Ramos (cell line): ENCODE measurements around the gene PLXNA2.

Source experiments
- in situ Hi-C: fragments of 300-500 bp; cut with MboI; formaldehyde crosslinking; loops from one replicate; pipeline ENCODE4 v1.14.3; 2022; ENCODE audit warnings: low sequenced_read_pairs; ENCODE audit not compliant: unreplicated experiment

Gene PLXNA2

DNA sequence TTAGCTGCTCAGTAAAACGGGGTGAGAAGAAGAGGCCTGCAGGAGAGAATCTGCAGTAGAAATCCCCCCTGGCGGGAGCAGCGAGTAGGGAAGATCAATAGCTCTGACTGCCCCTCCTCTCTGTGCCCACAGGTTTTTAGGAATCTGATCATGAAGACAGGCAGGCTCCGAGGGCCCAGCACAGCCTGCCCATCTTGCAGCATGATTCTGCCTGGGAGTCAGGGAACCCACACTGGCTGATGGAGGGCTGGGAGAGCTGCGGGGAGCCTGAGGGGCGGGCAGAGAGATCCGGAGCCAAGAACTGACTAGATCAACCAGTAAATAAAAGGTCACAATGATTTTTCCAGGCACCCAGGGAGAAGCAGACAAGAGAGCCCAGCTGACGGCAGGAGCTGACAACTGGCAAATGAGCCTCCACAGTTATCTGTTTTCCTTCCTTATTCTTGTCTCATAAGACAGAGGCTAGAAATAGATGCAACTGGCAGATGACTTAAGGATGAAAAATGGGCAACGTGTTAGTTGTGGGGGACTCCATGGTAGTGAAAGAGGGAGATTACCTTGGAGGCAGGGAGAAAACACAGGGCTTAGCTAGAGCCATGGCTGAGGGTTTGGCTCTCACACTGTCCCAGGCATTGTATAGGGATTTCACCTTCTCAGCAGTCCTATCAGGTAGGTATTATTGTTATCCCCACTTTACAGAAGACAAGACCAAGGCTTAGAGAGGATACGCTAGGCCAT lies 116.2 kb downstream of the PLXNA2 start:
- in situ Hi-C loops, result no loop called here

DNA sequence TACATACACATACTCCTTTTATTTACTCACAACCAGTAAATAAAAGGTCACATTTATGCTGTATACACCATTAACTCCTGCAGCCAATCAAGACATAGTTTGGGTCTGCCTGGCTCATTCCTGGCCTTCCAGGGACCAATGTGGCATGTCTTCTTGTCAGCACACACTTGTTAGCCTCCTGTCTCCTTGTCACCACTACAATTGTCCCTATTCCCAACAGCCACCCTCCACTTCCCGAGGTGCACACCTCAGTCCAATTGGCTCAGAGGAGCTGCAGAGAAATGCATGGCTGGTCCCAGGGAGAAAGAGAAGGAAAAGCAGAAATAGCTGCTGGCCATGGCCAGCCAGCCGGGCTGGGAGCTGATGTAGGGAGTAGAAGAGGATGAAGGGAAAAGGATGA lies 116.9 kb downstream of the PLXNA2 start:
- in situ Hi-C loops, result no loop called here

DNA sequence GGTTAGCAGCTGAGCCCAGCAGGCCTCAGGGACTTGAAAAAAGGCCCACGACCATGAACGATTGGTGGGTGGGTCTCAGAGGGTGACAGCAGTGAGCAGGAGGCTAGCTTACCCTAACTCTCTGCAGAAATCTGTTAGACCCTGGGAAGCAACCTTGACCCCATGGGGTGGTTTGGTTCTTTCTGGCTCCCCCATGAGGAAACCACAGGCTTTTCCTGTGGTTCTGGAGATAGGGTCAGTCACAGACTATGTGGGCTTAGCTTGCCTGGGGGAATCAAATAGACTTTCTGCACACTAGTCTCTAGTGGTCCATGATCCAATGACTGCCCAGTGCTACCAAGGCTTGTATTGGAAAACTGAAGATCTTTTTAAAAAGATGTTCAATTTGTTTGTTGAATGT lies 118.1 kb downstream of the PLXNA2 start:
- in situ Hi-C loops, result no loop called here

DNA sequence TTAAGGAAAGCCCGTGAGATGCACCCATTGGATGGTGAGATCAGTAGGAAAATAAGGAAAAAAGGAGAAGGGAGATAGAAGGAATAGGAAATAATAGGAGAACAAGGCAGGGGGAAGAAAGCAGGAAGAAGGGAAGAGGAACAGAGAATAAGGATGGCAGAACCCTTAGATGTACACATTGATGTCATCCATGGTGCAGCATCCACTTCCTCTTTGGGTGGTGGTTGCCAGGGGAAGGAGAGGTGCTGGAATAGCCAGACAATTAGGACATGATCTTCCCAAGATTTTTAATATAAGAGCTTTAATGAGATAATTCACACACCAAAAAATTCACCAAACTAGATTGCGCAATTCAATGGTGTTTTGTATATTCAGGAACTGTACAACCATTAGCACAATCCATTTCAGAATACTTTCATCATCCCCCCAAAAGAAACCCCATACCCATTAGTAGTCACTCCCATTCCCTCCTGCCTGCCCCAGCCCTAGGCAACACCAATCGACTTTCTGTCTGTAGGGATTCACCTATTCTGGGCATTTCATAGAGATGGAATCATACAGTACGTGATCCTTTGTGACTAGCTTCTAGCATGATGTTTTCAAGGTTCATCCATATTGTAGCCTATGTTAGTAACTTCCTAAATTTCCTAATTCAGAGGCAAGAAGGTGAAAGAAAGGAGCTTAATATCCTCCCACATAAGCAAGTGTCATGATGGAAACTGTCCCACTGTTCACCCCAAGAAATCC lies 121.4 kb downstream of the PLXNA2 start:
- in situ Hi-C loops, result no loop called here

DNA sequence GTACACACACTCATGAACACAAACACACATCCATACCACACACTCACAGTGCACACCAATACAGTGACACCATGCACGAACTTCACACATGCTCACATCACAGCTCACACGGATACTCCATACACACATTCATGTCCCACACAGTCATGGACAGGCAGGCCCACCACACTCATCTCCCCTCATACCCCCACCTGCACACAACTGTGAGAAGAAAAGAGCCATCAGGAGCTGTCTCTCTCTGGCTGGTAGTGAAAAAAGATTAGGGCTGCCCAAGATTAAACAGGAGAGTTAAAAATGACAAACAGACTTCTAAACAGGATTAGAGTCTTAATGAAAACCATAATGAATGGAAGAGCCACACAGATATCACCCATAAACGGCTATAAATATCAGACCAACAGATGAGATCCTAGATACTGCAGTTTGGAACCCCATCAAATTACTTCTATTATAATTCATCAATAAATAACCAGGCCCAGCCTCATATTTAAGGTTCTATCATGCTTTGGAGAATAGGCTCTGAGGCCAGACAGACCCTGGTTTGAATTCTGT lies 122.3 kb downstream of the PLXNA2 start:
- in situ Hi-C loops, result no loop called here

DNA sequence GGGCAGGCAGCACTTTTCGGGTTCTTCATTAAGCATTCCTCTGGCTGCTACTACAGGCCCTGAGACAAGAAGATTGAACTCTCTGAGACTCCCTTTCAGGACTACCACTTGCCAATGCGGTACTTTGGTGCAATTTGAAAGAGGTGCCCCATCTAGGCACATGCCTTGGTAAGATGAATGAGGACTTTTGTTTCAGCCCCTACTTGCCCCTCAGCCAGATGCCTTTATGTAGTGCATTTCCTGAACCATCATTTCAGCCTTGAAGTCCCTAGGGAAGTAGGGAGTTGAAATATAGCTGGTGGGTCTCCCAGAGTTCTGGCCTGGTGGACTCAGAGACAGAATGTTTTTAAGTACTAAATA lies 123.8 kb downstream of the PLXNA2 start:
- in situ Hi-C loops, result no loop called here

DNA sequence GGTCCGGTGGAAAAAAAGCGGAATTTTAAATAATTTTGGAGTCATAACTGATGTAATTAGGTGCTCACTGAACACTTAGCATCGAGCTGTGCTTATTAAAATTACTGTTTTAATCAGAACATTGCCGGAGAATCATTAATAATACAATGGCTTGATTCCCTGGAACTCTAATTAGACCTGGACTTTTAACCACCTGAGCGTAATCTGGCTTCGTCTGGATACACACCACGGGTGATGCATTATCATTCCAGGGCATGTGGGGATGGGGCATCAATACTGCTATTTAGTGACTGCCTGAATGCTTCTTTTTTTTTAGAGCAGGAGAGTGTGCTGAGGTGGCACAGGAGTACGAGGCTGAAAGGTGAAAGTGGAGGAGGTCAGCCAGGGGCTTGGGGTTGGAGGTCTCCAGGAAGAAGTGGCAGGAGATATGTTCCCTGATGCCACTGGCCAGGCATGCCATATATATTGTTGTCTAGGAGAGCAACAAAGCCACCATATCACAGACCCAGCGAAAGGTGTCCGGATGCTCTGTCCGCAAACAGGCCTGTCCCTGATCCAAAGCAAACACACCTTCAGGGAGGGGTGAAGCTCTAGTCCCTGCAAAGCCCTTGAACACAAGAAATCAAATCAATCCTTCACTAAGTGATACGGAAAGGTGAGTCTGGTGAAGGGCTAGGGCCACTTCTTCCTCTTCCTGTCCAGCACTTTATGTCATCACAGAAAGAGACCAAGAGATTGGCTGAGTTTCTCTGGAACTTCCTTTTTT lies 125.2 kb downstream of the PLXNA2 start:
- in situ Hi-C loops, result no loop called here

DNA sequence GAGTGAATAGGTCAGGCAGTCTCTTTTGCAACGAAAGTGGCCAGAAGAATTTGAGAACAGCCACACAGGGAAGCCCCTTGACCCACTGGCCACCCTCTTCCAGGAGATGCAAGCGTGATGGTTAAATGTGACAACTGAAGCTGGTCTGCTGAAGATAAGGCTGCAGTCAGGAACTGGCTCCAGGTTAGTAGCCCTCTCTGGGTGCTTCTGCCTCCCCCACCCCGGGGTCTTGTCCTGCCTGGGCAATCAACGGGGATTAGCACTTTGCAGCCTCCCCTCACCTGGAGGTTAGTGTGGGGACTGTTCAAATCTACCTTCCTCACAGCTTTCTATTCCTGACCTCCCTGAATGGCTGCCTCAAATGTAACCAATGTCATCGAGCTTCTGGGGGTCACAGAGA lies 125.9 kb downstream of the PLXNA2 start:
- in situ Hi-C loops, result no loop called here

DNA sequence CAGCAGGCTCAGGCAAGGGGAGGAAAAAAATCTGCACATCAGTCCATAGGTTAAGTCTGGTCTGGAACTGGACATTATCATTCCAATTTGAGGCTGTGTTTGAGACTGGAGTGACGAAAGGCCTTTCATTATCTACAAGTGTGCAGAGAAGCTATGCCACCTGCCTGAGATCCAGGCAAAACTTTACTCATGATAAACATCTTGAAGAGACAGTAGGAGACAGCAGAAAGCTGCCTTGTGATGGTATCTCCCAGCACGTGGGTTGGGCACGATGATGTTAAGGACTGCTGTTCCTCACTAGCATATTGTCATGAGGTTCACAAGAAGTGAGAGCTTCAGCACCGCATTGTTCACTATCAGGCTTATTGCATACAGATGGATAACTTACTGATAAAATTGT lies 126.4 kb downstream of the PLXNA2 start:
- in situ Hi-C loops, result no loop called here

DNA sequence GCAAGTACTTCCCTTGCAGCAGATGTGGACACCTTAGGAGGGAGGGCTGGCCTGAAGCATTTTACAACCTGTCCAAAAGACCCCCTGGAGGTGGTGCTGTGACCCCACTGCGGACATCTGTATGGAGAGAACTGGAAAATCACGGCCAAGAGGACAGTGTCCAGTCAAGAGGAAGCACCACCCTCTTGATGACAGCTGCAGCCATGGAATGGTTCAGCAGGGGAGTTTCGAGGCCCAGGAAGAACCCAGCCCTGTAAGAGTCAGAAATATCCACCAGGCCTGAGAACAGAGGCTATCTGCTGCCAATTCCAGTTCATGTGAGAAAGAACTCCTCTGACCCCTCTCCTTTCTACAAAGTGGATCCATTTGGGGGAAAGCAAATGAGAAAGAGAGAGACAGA lies 126.8 kb downstream of the PLXNA2 start:
- in situ Hi-C loops, result no loop called here

DNA sequence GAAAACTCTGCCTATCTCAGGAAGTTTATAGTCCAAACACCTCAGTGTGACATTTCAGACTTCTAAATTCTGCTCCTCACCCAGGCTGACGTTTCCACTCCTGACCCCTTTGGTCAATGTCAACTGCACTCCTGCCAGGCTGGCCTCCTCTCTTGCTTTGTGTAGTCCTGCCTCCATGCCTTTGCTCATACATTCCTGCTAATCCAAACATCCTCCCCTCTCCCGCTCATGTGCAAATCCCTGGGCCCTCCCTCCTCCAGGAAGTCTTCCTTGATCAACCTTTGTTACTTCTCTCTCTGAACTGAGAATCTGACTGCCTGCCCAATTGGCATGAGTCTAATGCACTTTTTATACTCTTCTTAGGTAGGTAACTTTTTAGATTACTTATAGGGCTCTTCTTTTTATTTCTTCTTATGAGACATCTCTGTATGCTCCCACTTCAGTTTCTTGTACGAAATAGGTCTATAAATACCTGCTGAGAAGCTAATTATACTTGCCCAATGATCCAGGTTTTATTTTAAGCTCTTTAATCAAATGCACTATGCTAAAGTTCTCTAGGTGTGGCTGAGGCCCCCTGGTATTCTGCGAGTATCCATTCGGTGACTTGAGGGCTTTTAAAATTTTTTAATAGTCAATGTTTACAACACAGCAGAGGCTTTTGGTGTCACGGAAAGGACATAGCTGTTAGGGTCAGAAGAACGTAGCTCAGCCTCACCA lies 128.1 kb downstream of the PLXNA2 start:
- in situ Hi-C loops, result no loop called here

DNA sequence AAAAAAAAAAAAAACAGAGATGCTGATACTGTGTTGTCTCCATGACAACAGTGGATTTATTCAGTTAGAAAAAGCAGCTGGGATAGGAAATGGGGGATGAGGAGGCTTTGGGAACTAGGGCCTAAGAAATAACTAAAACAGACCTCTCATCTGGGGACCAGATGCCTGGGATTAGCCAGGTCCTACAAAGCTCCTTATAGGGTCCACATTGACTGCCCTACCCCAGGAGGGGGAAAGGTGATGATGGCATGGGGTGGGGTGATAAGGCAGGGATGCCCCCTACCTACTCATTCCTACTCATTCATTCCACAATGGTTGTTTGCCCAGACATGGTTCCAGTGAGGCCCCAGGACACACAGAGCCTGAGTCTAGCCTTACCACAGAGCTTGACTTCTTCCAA lies 131.2 kb downstream of the PLXNA2 start:
- in situ Hi-C loops, result no loop called here

DNA sequence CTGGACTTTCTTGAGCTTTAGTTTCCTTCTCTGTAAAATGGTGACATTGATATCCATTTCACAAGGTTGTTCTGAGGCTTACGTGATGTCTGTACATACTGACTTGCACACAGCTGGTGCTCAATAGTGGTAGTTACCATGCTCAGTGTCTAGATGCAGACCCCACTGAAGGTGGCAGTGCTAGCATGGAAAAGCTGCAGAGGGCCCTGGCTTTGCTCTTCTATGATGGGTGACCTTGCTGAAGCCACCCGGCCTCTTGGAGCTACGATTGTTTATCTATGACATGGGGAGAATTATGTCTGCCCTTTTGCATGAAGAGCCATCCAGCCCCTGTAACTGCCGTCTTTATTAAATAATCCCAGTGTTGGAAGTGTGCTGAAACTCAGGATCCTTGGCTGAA lies 131.8 kb downstream of the PLXNA2 start:
- in situ Hi-C loops, result no loop called here

DNA sequence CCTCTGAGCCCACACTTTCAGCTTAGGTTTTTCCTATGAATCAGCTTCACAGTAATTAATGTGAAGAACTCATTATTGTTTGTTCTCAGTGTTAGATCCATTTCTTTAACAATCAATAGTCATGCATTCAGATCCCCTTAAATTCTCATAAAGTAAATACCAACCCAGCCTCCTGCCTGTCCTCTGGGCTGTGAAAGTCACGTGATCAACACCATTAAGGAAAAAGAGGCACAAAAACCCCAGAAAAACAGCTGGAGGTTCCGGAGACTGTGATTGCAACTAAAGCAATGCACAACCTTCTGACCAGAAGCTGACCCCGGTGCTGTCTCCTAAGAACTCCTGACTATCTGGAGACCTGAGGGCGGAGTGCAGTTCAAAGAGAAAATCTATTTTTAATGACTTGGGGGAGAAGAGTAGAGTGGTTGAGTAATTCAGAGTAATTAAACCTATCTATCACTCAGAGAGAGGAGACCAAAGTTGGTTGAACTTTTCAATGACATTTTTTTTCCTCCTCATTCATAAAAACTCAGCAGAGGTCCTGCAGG lies 132.5 kb downstream of the PLXNA2 start:
- in situ Hi-C loops, result no loop called here

DNA sequence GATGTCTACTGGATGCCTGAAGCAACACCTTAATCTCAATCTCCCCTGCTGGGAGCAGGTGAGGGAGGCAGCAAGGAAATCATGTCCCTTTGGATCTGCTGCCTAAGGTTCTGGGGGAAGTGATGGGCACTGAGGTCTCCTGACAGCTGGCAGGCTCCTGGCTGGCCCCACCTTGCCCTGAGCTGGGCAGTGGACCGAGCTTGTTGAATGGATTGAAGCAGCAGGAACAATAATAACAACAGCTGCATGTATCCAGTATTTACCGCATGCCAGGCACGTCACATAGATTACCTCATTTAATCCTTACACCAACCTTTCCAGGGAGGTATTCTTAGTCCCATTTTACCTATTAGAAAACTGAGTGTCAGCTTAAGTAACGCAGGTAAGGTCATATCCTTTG lies 133.9 kb downstream of the PLXNA2 start:
- in situ Hi-C loops, result no loop called here

DNA sequence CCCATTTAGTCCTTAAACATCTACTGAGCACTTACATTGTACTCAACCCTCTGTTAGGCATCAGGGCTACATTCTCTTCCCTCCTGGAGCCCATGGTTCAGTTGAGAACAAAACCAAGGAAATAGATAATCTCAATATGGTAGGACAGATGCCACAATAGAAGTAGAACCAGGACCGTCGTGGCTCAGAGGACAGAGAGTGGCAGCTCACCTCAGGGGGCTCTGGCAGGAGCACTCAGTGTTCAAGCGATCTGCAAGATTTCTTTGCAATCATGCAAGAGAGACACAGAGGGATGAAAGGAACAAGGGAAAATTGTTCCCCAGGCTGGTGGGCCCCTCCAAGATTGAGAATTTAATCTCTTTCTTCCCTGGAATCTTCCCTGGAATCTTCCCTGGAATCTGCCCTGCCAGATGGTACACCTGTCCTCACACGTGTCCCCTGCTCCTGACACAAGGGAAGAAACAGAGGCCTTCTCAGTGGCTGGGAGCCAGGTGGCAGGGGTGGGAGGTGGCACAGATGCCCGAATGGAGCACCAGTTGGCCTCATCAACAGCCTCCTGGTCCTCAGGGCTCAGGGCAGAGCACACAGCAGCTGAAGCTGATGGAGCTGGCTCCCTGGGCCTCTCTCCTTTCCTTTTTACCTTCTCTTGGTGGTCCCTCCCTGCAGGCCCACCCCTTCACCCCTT lies 135.4 kb downstream of the PLXNA2 start:
- in situ Hi-C loops, result no loop called here

DNA sequence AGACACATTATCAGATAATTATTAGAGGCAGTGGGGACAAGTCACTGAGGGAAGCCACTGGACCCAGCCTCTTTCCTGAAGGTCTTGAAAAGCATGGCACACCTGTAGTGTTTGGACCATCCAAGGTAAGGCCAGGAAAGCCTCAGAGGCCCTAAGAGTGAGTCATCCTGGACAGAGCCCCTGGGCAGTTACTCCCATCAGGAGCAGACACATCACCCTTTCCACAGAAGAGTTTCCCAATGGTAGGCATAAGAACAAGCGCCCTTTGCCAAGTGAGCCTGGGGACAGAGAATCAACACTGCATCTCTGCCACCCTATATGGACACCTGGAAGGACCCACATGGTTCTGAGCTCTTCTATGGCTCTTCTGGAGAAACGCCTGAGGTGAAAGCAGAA lies 136.0 kb downstream of the PLXNA2 start:
- in situ Hi-C loops, result no loop called here

DNA sequence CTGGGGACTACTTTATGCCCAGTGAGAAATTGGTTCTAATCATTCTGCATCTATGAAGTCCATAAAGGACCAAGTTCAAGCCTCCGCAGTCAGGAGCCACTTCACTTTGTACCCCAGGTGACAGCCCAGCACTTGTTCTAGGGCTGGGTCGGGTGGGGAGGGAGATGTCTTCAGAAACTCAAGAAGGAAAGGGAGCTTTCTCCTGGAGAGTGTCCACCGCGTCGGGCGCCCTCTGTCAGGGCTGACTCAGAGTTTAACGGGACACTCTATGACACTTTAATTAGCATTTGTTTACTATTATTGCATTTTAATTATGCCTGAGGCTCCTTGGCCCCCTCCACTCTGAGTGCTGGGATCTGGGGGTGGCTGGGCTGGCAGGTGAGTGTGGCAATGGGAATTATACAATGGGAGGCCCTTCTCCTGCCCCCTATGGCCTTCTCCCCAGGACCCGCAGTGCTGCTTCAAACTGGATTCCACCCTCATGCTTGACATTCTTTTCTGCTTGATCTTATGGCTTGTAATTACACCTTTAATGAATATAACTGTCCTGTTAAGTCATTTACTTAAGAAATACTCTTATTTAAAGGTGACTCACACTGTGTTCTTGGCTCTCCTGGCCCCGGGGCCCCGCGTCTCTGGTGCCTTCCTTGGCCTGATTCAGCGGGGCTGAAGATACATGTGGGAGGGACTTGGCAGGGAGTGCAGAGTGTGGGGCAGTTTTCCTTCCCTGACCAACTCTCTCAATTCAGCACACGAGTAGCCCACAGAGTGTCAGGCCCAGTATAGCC lies 136.6 kb downstream of the PLXNA2 start:
- in situ Hi-C loops, result no loop called here

DNA sequence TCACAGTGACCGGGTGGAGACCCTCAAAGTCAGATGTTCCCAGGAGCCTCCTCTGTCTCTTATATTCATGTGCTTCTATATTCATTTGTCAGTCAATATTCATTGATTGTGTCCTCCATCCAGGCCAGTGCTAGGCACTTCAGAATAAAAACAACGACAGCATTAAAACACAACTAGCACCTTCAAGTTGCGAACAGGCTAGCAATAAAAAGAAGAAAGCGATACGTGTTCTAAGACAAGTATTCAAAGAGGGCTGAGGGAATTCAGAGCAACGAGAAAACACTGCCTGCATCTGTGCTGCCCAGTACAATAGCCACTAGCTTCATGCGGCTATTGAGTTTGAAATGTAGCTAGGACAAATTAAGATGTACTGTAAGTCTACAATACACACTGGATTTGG lies 138.0 kb downstream of the PLXNA2 start:
- in situ Hi-C loops, result no loop called here
